ENCODE results near the gene MINAR1.

DNA sequence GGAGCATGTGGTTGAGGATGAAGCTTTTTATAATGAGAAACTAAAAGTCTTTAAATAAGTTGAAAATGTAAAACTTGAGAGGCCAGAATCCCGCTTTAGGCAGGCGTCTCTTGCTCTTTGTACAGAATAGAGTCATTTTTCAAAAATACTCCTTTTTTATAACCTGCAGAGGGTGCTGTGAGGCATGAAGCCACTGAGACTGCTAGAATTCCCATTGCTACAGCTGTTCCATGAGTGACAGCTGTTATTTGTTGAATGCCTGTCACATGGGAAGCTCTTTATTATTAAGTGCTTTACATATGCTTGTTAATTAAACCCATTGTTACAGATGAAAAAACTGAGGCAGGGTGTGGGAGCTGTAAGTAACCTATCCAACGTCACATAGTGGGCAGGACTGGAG, 18.5 kb downstream of the MINAR1 start:
- TF ChIP-seq EZH2 (IDR thresholded peaks at IDR 0.05; ENCODE audit: borderline replicate concordance, low read length) = no peak
- TF ChIP-seq, protein P1, sequence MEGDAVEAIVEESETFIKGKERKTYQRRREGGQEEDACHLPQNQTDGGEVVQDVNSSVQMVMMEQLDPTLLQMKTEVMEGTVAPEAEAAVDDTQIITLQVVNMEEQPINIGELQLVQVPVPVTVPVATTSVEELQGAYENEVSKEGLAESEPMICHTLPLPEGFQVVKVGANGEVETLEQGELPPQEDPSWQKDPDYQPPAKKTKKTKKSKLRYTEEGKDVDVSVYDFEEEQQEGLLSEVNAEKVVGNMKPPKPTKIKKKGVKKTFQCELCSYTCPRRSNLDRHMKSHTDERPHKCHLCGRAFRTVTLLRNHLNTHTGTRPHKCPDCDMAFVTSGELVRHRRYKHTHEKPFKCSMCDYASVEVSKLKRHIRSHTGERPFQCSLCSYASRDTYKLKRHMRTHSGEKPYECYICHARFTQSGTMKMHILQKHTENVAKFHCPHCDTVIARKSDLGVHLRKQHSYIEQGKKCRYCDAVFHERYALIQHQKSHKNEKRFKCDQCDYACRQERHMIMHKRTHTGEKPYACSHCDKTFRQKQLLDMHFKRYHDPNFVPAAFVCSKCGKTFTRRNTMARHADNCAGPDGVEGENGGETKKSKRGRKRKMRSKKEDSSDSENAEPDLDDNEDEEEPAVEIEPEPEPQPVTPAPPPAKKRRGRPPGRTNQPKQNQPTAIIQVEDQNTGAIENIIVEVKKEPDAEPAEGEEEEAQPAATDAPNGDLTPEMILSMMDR (conservative IDR thresholded peaks at IDR 0.05 in 1 of 2, IDR thresholded peaks at IDR 0.05 in 1 of 2; ENCODE audit: extremely low read depth in 1 of 2, insufficient read depth in 1 of 2, low read depth in 1 of 2, low read length in 2 of 2) = peak in 1 of 2 donors; percentile 10
